ENCODE measurements around the gene FNTB. TPM values are rescaled to one million over a fixed set of nuclear protein-coding genes. Genes with fewer than 3 reads are reported as not detected.
A peak's percentile ranks its signal among the peaks of the same experiment; 100 is the strongest.

Gene FNTB
- total and polyA plus RNA-seq, 2 of the 8 experiments (the other 6 are each of a cell fraction or from before 2014, with no cell fraction given), result 16.0 to 20.7 TPM

GRCh38 chr14:64983439-64984310 is 3.0 kb upstream of the FNTB start:
- H3K9ac ChIP-seq (replicated peaks in 1 of 4; ENCODE audit: extremely low read depth in 1 of 4, low read depth in 3 of 4, low read length in 3 of 4), result no peak overlapping the region
- peaks cover 4% of the 10 kb centered on the region; the same call in 1 of the 2 replicates for H3K23me2 ChIP-seq (ENCODE audit: low read depth, low read length)
- H4K20me1 ChIP-seq (replicated peaks in 1 of 2; ENCODE audit: control insufficient read depth in 1 of 2, insufficient read depth in 2 of 2, low read length in 2 of 2), result no peaks in the 10 kb centered on the region
- H3K27me3 ChIP-seq (replicated peaks in 1 of 4; ENCODE audit: control insufficient read depth in 3 of 4, extremely low read depth in 1 of 4, insufficient read depth in 3 of 4, low read length in 3 of 4), result no peaks in the 10 kb centered on the region; a peak in 2 of 7 replicates
- H3K4me3 ChIP-seq (ENCODE audit: extremely low read depth in 1 of 4, insufficient read depth in 2 of 4, low read depth in 3 of 4, low read length in 4 of 4), result peak overlapping the region; percentile 13 to 53 (median 26); a peak in 4 of 8 replicates
- H3K4ac ChIP-seq (replicated peaks; ENCODE audit: insufficient read length, low read depth, low read length), result no peak overlapping the region
- H4K5ac ChIP-seq (ENCODE audit: insufficient read length, low read depth, low read length), result peak overlapping the region; percentile 47
- H4K91ac ChIP-seq (replicated peaks; ENCODE audit: insufficient read length, low read length), result no peak overlapping the region
- CTCF ChIA-PET (ENCODE audit: partially characterized antibody), result interaction anchor here (0.6 to 4.4 kb wide), 20 partner anchors 8 to 117 kb away, joined by 3 to 45 read pairs (median 6); no protein-coding TSS in a partner anchor
- no peaks in the 10 kb centered on the region for H3K36me3 ChIP-seq (ENCODE audit: control insufficient read depth in 2 of 4, insufficient read depth in 4 of 4, low read length in 3 of 4)
- H2BK20ac ChIP-seq (ENCODE audit: low read length), result no peak overlapping the region
- no peak overlapping the region for H3K18ac ChIP-seq (ENCODE audit: extremely low read depth, low read length)
- no peak for FAIRE-seq
- peak overlapping the region; percentile 25 to 57 for H3K4me2 ChIP-seq (ENCODE audit: insufficient read depth in 1 of 2, low read depth in 2 of 2, low read length in 2 of 2)
- H2AFZ ChIP-seq (ENCODE audit: low read length), result peak overlapping the region; percentile 78
- no peaks in the 10 kb centered on the region for H3K79me1 ChIP-seq (ENCODE audit: low read depth, low read length)
- TF ChIP-seq EP300 (IDR thresholded peaks at IDR 0.05; ENCODE audit: borderline replicate concordance in 1 of 2, low read depth in 2 of 2, low read length in 2 of 2), result no peak
- no peak for TF ChIP-seq RXRA (IDR thresholded peaks at IDR 0.05; ENCODE audit: insufficient read depth, low read depth, low read length)
- TF ChIP-seq SP4 (IDR thresholded peaks at IDR 0.05; ENCODE audit: low read length), result no peak
- TF ChIP-seq CTCF (IDR thresholded peaks at IDR 0.05; ENCODE audit: control extremely low read depth in 1 of 3, insufficient read depth in 1 of 3, low read depth in 1 of 3, low read length in 3 of 3), result peak in 2 of 3 experiments; percentile 47 to 58; a peak in 2 of 4 replicates
- peak; percentile 37 for TF ChIP-seq ASH2L (IDR thresholded peaks at IDR 0.05; ENCODE audit: low read length)
- peak; percentile 70 to 73 for TF ChIP-seq RAD21 (IDR thresholded peaks at IDR 0.05 in 1 of 2, conservative IDR thresholded peaks at IDR 0.05 in 1 of 2; ENCODE audit: low read depth in 2 of 2, low read length in 2 of 2)
- peaks cover 2 to 5% (median 4%) of the 10 kb centered on the region in 4 experiments; a peak in 5 of 7 replicates for H3K4me1 ChIP-seq (replicated peaks in 1 of 4; ENCODE audit: control insufficient read depth in 3 of 4, insufficient read depth in 4 of 4, low read length in 3 of 4)
- no peak overlapping the region for H3K27ac ChIP-seq (ENCODE audit: low read depth, low read length)
- DNase-seq (ENCODE audit: low read depth in 1 of 2, low spot score in 2 of 2), result no peak
- no peak overlapping the region for H2BK120ac ChIP-seq (replicated peaks; ENCODE audit: low read depth, low read length)
- H3K23ac ChIP-seq (ENCODE audit: insufficient read length), result no peak overlapping the region
- no peaks in the 10 kb centered on the region for H3K9me3 ChIP-seq (ENCODE audit: insufficient read depth in 2 of 2, low read depth in 1 of 2, low read length in 1 of 2)
- POLR2A ChIA-PET (ENCODE audit: partially characterized antibody), result interaction anchor here (0.6 to 1.6 kb wide), 2 partner anchors 13 to 19 kb away, joined by 5 to 6 read pairs; no protein-coding TSS in a partner anchor
- H2AK5ac ChIP-seq (ENCODE audit: low read depth, low read length), result no peak overlapping the region
- H4K8ac ChIP-seq (ENCODE audit: extremely low read depth, insufficient read depth, low read length), result no peak overlapping the region
- H3K56ac ChIP-seq (replicated peaks; ENCODE audit: insufficient read length, low read depth, low read length), result no peak overlapping the region
- no peak overlapping the region for H2BK12ac ChIP-seq (ENCODE audit: low read depth, low read length)
- no peak overlapping the region for H2BK5ac ChIP-seq (ENCODE audit: low read depth, low read length)
- H2BK15ac ChIP-seq (ENCODE audit: low read length), result no peak overlapping the region
- no peak overlapping the region for H3K14ac ChIP-seq (ENCODE audit: insufficient read length)
- 14% methylated on average over 14 of the region's 15 CpGs; no CpG with 5 or more reads in 1 of the 2 experiments for WGBS, 2 experiments (ENCODE audit: extremely low coverage in 1 of 2, insufficient coverage in 1 of 2, insufficient read length in 1 of 2, insufficient replicate concordance in 2 of 2, low coverage in 1 of 2, low lambda C conversion rate in 2 of 2, missing lambda C conversion rate in 1 of 2)
- peaks cover 0 to 13% of the 10 kb centered on the region in 2 experiments; a peak in 2 of 4 replicates for H3K79me2 ChIP-seq (ENCODE audit: control insufficient read depth in 1 of 2, insufficient read depth in 2 of 2, low read length in 2 of 2)
